Left forelimb (tissue), 1 donor: Measurements from ENCODE around the gene RYR2.
"Not testable (repeated sequence)": the region's sequence is repeated elsewhere in the genome, so short reads cannot be mapped to it uniquely, and the experiment has no call there.

ENCODE experiments used
- DNase-seq: peaks from one replicate; pipeline ENCODE4 v3.0.0-alpha.2; 2018; ENCODE audit warnings: low spot score

Gene RYR2

DNA sequence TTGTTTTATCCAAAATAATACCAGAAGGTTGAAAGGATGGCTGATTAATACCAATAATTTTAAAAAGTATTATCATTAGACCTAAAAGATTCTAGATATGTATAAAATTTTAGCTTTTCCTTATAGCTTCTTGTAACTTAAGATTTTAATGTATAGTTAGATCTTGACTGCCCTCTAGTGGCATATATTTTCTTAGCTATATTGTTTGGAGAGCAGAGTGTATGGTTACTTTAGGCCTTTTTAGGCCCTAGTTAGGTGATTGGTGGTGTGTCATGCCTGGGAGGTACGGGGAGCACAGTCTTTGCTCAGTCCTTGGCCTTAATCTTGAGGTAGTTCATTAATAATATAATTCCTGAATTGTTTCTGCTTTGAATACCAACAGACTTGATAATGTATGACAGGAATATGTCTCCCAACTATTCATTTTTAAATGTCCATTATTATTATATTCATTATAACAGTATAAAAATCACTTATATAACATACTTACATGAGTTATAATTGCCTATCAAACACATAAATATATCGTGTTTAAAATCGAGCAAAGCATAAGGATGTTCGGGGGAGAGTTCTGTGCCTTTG is 520.3 kb downstream of the RYR2 start:
- no peak for DNase-seq

DNA sequence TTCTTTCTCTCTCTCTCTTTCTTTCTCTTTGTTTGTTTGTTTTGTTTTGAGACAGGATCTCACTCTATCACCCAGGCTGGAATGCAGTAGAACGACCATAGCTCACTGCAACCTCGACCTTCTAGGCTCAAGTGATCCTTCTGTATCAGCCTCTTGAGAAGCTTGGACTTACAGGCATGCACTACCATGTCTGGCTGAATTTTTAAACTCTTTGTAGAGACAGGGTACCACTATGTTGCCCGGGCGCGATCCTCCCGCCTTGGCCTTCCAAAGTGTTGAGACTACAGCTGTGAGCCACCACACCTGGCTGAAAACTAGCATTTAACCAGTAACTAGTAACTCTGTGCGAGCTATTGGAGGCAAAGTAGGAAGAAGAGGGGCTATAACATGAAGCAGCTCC is 523.3 kb downstream of the RYR2 start:
- no peak for DNase-seq

- no peak for DNase-seq
Measured at GRCh38 chr1:237566581-237566980, 524.6 kb downstream of the RYR2 start.

DNA sequence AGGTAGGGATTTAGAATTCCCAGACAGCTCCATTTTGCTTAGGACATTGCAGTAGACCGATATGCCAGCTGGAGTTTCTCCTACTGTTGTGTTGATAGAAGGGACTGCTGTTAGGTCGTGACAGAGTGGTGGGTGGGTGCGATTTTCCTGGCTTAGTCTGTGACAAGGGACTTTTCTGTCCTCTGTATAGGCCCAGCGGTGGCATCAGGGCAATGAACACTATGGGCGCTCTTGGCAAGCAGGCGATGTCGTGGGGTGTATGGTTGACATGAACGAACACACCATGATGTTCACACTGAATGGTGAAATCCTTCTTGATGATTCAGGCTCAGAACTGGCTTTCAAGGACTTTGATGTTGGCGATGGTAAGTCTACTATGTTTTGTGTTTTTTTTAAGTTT is 527.0 kb downstream of the RYR2 start:
- DNase-seq: no peak

- no peak for DNase-seq
Measured at GRCh38 chr1:237570530-237570929, 528.5 kb downstream of the RYR2 start.

- no peak for DNase-seq
Measured at GRCh38 chr1:237574536-237574935, 532.6 kb downstream of the RYR2 start.

DNA sequence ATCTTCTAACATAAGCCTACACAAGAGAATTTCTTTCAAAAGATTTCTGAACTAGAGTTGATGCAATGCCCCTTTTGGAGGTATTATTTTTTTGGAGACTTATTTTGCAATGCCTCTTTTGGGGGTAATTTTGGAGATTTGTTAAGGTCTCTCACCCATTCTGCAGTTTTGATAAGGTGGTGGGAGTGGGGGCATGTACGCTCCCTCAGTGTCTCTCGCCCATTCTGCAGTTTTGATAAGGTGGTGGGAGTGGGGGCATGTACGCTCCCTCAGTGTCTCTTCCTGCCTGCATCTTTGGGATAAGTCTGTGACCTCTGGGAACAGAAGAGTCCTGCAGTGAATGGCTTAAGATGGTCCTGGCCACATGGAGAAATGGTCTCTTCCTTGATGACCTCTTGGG is 536.6 kb downstream of the RYR2 start:
- no peak for DNase-seq

DNA sequence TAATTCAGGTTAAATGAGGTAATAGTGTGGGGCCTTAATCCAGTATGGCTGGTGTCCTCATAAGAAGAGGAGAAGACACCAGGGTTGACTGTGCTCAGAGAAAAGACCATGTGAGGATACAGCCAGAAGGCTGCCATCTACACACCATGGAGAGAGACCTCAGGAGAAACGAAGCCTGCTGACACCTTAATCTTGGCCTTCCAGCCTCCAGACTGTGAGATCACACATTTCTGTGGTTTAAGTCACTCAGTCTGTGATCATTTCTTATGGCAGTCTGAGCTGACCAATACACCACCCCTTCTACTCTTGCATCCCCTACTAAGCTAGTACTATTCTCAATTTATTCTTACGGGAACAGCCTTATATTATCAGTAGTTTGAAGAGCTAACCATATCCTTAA is 538.7 kb downstream of the RYR2 start:
- DNase-seq: no peak

DNA sequence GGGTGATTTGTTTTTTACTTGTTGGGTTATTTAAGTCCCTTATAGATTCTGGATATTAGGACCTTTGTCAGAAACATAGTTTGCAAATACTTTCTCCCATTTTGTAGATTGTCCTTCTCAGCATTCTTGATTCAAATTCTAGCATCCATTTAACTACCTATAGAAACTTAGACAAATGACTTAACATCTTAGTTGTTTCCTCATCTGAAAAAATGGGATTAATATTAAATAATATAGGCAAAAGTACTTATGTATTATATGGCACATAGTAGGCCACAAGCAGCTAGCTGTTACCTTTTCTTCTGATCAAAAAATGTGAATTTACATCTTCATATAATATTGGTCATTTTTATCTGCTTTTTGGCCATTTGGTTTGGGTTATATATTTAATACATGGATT is 541.3 kb downstream of the RYR2 start:
- DNase-seq: no peak

GRCh38 chr1:237583756-237584155 is 541.8 kb downstream of the RYR2 start:
- no peak for DNase-seq

GRCh38 chr1:237590386-237590785 is 548.4 kb downstream of the RYR2 start:
- no peak for DNase-seq

GRCh38 chr1:237591353-237591752 is 549.4 kb downstream of the RYR2 start:
- DNase-seq: no peak

DNA sequence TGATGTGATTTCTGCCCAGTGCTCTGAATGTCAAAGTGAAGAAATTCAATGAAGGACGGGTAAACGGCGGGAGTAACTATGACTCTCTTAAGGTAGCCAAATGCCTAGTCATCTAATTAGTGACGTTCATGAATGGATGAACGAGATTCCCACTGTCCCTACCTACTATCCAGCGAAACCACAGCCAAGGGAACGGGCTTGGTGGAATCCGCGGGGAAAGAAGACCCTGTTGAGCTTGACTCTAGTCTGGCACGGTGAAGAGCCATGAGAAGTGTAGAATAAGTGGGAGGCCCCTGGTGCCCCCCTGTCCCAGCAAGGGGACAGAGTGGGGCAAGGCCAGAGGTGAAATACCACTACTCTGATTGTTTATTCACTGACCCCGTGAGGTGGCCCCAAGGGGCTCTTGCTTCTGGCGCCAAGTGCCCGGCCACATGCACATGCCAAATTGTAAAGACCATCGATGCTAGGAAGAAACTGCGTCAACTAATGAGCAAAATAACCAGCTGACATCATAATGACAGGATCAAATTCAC is 561.1 kb downstream of the RYR2 start:
- DNase-seq: not testable (repeated sequence)

- no peak for DNase-seq
Measured at GRCh38 chr1:237608433-237608832, 566.4 kb downstream of the RYR2 start.

- no peak for DNase-seq
Measured at GRCh38 chr1:237610157-237610556, 568.2 kb downstream of the RYR2 start.

- no peak for DNase-seq
Measured at GRCh38 chr1:237613984-237614383, 572.0 kb downstream of the RYR2 start.

DNA sequence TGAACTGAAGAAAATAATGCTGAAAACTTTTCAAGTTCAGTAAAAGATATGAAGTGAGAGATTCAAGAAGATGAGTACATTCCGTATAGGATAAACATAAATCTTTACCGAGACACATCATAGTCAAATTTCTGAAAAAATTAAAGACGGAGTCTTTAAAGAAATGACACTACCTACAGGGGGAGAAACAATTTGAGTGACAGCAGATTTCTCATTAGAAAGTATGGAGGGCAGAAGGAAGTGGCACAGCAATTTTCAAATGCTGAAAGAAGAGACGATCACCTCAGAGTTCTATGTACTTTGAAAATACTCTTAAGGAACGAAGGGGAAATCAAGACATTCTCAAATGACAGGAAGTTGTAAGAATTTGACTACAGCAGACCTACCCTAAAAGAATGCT is 577.6 kb downstream of the RYR2 start:
- DNase-seq: no peak

- DNase-seq: no peak
Measured at GRCh38 chr1:237634922-237635321, 592.9 kb downstream of the RYR2 start.

DNA sequence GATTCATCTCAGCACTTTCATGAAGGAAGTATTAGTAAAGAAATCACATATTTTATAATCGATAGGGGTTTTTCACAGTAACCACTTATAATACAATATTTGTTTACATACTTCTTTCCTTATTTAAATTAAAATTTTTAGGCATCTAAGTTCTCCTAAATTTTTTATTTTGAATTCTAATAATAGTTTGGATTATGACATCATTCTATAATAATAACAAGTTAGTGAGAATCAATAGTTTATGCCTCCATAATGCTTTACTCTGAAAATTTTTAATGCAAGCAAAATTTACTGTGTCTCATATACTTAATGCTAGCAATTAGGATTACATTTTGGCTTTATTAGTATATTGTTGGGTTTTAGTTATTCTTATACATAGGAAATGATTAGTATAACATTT is 596.6 kb downstream of the RYR2 start:
- no peak for DNase-seq

DNA sequence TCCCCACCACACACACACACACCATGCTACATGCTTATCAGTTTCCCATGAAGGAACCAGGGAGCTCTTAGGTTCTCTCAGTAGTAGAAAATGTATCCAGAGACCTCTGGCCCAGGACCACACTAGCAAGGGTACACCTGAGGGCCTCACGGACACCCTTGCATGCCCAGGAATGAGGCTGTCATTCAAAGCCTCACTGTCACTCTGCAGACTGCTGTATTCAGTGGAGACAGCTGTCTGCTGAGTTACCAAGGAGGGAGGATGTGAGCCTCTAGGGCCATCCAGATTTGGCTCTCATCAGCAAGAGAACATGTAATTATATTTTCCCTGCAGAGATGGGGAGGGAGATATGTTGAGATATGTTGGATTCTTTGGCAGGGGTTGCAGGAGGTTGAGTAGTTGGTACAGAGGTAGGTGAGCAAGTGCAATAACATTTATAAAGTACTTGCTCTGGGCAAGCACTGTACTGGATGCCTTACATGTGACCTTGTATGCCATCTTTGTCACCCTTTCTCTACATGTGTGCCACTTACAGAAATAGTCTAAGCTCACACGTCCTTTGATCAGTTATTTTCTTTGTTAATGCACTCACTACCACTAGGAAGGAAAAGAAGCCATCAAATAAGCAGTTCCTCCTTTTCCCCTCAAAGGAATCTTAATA is 598.2 kb downstream of the RYR2 start:
- DNase-seq: no peak

- DNase-seq: no peak
Measured at GRCh38 chr1:237640966-237641365, 599.0 kb downstream of the RYR2 start.

- DNase-seq: no peak
Measured at GRCh38 chr1:237650809-237651208, 608.8 kb downstream of the RYR2 start.

DNA sequence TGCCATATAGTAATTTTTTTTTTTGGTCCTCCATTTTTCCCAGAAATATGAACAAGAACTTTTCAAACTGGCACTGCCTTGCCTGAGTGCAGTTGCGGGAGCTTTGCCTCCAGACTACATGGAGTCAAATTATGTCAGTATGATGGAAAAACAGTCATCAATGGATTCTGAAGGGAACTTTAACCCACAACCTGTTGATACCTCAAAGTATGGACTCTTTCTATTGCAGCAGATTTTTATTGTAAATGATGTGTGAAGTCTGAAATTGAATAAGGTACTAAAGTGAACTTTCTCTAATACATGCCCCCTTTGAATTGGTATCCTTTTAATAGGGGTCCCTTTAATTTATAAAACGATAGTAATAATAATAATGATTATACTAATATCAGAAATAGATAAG is 613.8 kb downstream of the RYR2 start:
- no peak for DNase-seq

- no peak for DNase-seq
Measured at GRCh38 chr1:237664348-237664747, 622.4 kb downstream of the RYR2 start.
